Liver (tissue), 9 donors: Measurements from ENCODE around the gene TCTN2. TPM values are rescaled to one million over a fixed set of nuclear protein-coding genes. Genes with fewer than 3 reads are reported as not detected.

Experiments used
- DNase-seq: peaks from one replicate; pipeline ENCODE4 v3.0.0-alpha.2; 2017; ENCODE audit warnings: low spot score
- H3K27ac ChIP-seq, 2 donors: one replicate each; pipeline ENCODE4 v1.7.0; 2013; ENCODE audit warnings: inconsistent platforms in 2 of 2, low read length in 2 of 2, control low read depth in 1 of 2, low read depth in 1 of 2, mild to moderate bottlenecking in 1 of 2
- H3K27me3 ChIP-seq, 4 donors: one replicate each; pipeline versions ENCODE4 v1.6.1 to v1.7.0; 2013; ENCODE audit warnings: low read length in 3 of 4, inconsistent platforms in 1 of 4, mild to moderate bottlenecking in 1 of 4, moderate library complexity in 1 of 4; ENCODE audit not compliant: control insufficient read depth in 4 of 4, insufficient read depth in 4 of 4
- H3K36me3 ChIP-seq, 4 donors: one replicate each; pipeline versions ENCODE4 v1.6.1 to v1.7.0; 2013; ENCODE audit warnings: low read length in 3 of 4, mild to moderate bottlenecking in 3 of 4, low read depth in 1 of 4, moderate library complexity in 1 of 4; ENCODE audit not compliant: control insufficient read depth in 4 of 4, insufficient read depth in 3 of 4
- H3K4me1 ChIP-seq, 4 donors: one replicate each; pipeline versions ENCODE4 v1.6.1 to v1.7.0; 2013; ENCODE audit warnings: low read length in 3 of 4, mild to moderate bottlenecking in 3 of 4, moderate library complexity in 1 of 4; ENCODE audit not compliant: control insufficient read depth in 4 of 4, insufficient read depth in 4 of 4
- H3K4me3 ChIP-seq, 3 donors: one replicate each; pipeline versions ENCODE4 v1.6.1 to v1.7.0; 2013; ENCODE audit warnings: low read length in 3 of 3, control low read depth in 1 of 3, low read depth in 1 of 3, mild to moderate bottlenecking in 1 of 3
- H3K9ac ChIP-seq, 2 donors: one replicate each; pipeline ENCODE4 v1.7.0; 2013; ENCODE audit warnings: low read length in 2 of 2, mild to moderate bottlenecking in 2 of 2, moderate library complexity in 2 of 2, control low read depth in 1 of 2, low read depth in 1 of 2
- H3K9me3 ChIP-seq, 4 donors: one replicate each; pipeline versions ENCODE4 v1.6.1 to v1.7.0; 2013; ENCODE audit warnings: low read length in 3 of 4; ENCODE audit not compliant: control insufficient read depth in 4 of 4
- EGR1 ChIP-seq, 2 donors: IDR thresholded peaks; 2 replicates each; pipeline ENCODE4 v1.6.1; 2016 to 2018; ENCODE audit warnings: antibody characterized with exemption in 2 of 2, low read depth in 2 of 2
- FOXA1 ChIP-seq: IDR thresholded peaks from 2 replicates; pipeline ENCODE4 v1.6.1; 2016; ENCODE audit warnings: antibody characterized with exemption
- FOXA2 ChIP-seq: IDR thresholded peaks from 2 replicates; pipeline ENCODE4 v1.6.1; 2016; ENCODE audit warnings: antibody characterized with exemption
- GABPA ChIP-seq, 2 donors: IDR thresholded peaks in 1 of 2; conservative IDR thresholded peaks in 1 of 2; 2 replicates each; pipeline ENCODE4 v1.6.1; 2016; ENCODE audit warnings: antibody characterized with exemption in 2 of 2, mild to moderate bottlenecking in 1 of 2, moderate library complexity in 1 of 2
- HNF4A ChIP-seq, 2 donors: conservative IDR thresholded peaks; 2 replicates each; pipeline ENCODE4 v1.6.1; 2016; ENCODE audit warnings: antibody characterized with exemption in 2 of 2, mild to moderate bottlenecking in 2 of 2
- HNF4G ChIP-seq: IDR thresholded peaks from 2 replicates; pipeline ENCODE4 v1.6.1; 2016; ENCODE audit warnings: antibody characterized with exemption
- JUND ChIP-seq, 2 donors: IDR thresholded peaks; 2 replicates each; pipeline ENCODE4 v1.6.1; 2016; ENCODE audit warnings: antibody characterized with exemption in 2 of 2
- NR2F2 ChIP-seq: IDR thresholded peaks from 2 replicates; pipeline ENCODE4 v1.6.1; 2016; ENCODE audit warnings: antibody characterized with exemption
- RAD21 ChIP-seq, 2 donors: IDR thresholded peaks; 2 replicates each; pipeline ENCODE4 v1.6.1; 2016; ENCODE audit warnings: antibody characterized with exemption in 2 of 2, mild to moderate bottlenecking in 2 of 2
- RXRA ChIP-seq, 2 donors: IDR thresholded peaks; 2 replicates each; pipeline ENCODE4 v1.6.1; 2017 to 2018; ENCODE audit warnings: antibody characterized with exemption in 2 of 2, mild to moderate bottlenecking in 1 of 2
- SP1 ChIP-seq: IDR thresholded peaks from 2 replicates; pipeline ENCODE4 v1.6.1; 2018; ENCODE audit warnings: antibody characterized with exemption, mild to moderate bottlenecking
- TAF1 ChIP-seq: conservative IDR thresholded peaks from 2 replicates; pipeline ENCODE4 v1.6.1; 2016; ENCODE audit warnings: antibody characterized with exemption, mild to moderate bottlenecking
- YY1 ChIP-seq: IDR thresholded peaks from 2 replicates; pipeline ENCODE4 v1.6.1; 2016; ENCODE audit warnings: antibody characterized with exemption, mild to moderate bottlenecking
- WGBS: extraction: QIAGEN DNeasy Blood & Tissue Kit; methylation state at CpG from one replicate; pipeline ENCODE4 v1.1.7; 2013; 5-methylcytosine and 5-hydroxymethylcytosine counted together
- polyA plus RNA-seq, 2 donors: library from polyadenylated mRNA; stranded (reverse) in 1 of 2; unstranded in 1 of 2; fragments of 200-250 nt in 1 of 2; fragments of >200 nt in 1 of 2; fragmentation: Nextera tagmentation in 1 of 2; extraction: Ambion mirVana in 1 of 2; gene quantifications; one replicate each; pipeline versions ENCODE4 v1.2.1 to v1.2.3, GENCODE V29; 2013 to 2015
- total RNA-seq, 2 donors: library from RNA; depleted of rRNA; stranded (reverse); fragments of >200 nt; gene quantifications; one replicate each; pipeline ENCODE4 v1.2.3, GENCODE V29; 2014
- TF ChIP-seq, protein P1 (sequence below): IDR thresholded peaks from 2 replicates; pipeline ENCODE4 v1.6.1; 2016; ENCODE audit warnings: antibody characterized with exemption
- TF ChIP-seq, protein P2 (sequence below): IDR thresholded peaks from 2 replicates; pipeline ENCODE4 v1.6.1; 2016; ENCODE audit warnings: antibody characterized with exemption
- TF ChIP-seq, protein P3 (sequence below): IDR thresholded peaks from 2 replicates; pipeline ENCODE4 v1.6.1; 2016; ENCODE audit warnings: antibody characterized with exemption
- TF ChIP-seq, protein P4 (sequence below): fragments of 150-350 bp; IDR thresholded peaks from 2 replicates; pipeline ENCODE4 v1.5.1; 2017; ENCODE audit warnings: improper control_type of control experiment, low read depth, low read length; ENCODE audit not compliant: missing input control
- donor health status: healthy.
- donor health status: healthy.
- donor health status: healthy.
- donor health status: healthy.
- donor health status: healthy.

The TCTN2 gene
- total and polyA plus RNA-seq, 4 donors, result 0.38 to 1.9 (median 1.2) TPM

DNA sequence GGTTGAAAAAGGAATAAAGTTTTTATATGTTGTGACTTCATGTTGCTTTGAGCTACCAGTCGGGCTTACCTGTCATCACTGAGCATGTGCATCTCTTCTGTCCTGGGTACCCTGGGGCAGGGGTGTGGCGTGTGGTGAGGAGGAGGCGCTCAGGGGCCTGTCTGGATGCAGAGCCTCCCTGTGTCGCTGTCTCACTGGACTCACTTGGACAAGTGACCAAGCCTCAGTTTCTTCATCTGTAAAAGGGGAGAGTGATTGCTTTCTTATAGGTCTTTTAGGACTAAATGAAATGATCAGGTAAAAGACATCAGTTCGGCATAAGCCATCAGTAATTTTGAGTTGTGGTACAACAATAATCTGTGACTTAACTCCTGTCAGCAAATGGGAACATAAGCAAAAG lies 63.4 kb downstream of the TCTN2 start:
- Histone ChIP-seq H3K9me3 (no peaks in the 10 kb centered on the region), H3K9ac (no peak overlapping the region), H3K36me3 (peaks cover 9 to 56% (median 38%) of the 10 kb centered on the region in 4 donors), H3K27me3 (no peaks in the 10 kb centered on the region), H3K4me1 (no peaks in the 10 kb centered on the region), H3K4me3 (no peak overlapping the region), H3K27ac (no peak overlapping the region)
- DNase-seq, result no peak
- TF ChIP-seq FOXA1, result no peak
- TF ChIP-seq YY1, result no peak
- no peak for TF ChIP-seq EGR1 (IDR thresholded peaks at IDR 0.05; ENCODE audit: low read depth in 2 of 2)
- TF ChIP-seq SP1, result no peak
- TF ChIP-seq JUND (IDR thresholded peaks at IDR 0.05), result no peak
- TF ChIP-seq TAF1, result no peak
- TF ChIP-seq, protein P1, sequence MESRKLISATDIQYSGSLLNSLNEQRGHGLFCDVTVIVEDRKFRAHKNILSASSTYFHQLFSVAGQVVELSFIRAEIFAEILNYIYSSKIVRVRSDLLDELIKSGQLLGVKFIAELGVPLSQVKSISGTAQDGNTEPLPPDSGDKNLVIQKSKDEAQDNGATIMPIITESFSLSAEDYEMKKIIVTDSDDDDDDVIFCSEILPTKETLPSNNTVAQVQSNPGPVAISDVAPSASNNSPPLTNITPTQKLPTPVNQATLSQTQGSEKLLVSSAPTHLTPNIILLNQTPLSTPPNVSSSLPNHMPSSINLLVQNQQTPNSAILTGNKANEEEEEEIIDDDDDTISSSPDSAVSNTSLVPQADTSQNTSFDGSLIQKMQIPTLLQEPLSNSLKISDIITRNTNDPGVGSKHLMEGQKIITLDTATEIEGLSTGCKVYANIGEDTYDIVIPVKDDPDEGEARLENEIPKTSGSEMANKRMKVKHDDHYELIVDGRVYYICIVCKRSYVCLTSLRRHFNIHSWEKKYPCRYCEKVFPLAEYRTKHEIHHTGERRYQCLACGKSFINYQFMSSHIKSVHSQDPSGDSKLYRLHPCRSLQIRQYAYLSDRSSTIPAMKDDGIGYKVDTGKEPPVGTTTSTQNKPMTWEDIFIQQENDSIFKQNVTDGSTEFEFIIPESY, result no peak
- 77% methylated on average over 5 of the region's 5 CpGs for WGBS

DNA sequence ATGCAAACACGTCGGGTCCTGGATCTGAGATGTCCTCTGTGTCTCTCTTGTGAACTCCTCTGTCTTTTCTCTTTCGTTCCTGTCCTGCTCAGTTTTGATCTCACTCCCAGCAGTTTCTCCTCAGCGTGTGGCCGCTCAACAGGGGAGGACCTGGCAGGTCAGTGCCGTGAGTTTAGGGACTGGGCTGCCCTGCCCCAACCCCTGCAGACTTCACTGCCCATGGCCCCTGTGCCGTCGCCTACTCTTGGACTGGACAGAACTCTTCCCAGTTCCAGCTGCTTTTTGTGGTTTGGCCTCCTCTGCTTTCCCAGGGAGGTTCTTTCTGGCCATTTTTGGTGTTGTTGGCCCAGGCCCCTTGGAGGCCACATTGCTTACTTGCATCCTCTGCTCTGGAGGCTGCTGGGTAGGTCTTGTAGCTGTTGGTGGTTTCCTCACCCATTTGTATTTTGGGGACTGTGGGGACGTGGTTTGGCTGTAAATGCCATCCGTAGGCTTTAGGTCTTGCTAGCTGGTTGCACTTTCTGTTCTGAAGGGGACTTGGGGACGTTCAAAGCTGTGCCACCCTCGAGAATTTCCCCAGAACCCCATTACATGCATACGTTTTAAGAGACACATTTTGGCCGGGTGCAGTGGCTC lies 71.1 kb downstream of the TCTN2 start:
- peaks cover 14 to 50% (median 25%) of the 10 kb centered on the region in 4 donors for H3K36me3 ChIP-seq
- DNase-seq, result no peak
- H3K27me3 ChIP-seq, result no peaks in the 10 kb centered on the region
- no peak overlapping the region for H3K9ac ChIP-seq
- no peaks in the 10 kb centered on the region for H3K4me1 ChIP-seq
- no peak overlapping the region for H3K4me3 ChIP-seq
- no peaks in the 10 kb centered on the region for H3K9me3 ChIP-seq
- H3K27ac ChIP-seq, result no peak overlapping the region
- 90% methylated on average over 14 of the region's 14 CpGs for WGBS
- TF ChIP-seq, protein P2, sequence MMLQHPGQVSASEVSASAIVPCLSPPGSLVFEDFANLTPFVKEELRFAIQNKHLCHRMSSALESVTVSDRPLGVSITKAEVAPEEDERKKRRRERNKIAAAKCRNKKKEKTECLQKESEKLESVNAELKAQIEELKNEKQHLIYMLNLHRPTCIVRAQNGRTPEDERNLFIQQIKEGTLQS, result no peak
- no peak for TF ChIP-seq YY1
- no peak for TF ChIP-seq HNF4G
- no peak for TF ChIP-seq RXRA (IDR thresholded peaks at IDR 0.05)
- TF ChIP-seq FOXA1, result no peak
- no peak for TF ChIP-seq EGR1 (IDR thresholded peaks at IDR 0.05; ENCODE audit: low read depth in 2 of 2)
- TF ChIP-seq, protein P1, result no peak
- TF ChIP-seq, protein P3, sequence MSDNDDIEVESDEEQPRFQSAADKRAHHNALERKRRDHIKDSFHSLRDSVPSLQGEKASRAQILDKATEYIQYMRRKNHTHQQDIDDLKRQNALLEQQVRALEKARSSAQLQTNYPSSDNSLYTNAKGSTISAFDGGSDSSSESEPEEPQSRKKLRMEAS, result no peak
- no peak for TF ChIP-seq JUND (IDR thresholded peaks at IDR 0.05)
- TF ChIP-seq TAF1, result no peak
- TF ChIP-seq HNF4A (conservative IDR thresholded peaks at IDR 0.05), result no peak
- TF ChIP-seq SP1, result no peak
- TF ChIP-seq GABPA (IDR thresholded peaks at IDR 0.05 in 1 of 2, conservative IDR thresholded peaks at IDR 0.05 in 1 of 2), result no peak
- TF ChIP-seq NR2F2, result no peak

DNA sequence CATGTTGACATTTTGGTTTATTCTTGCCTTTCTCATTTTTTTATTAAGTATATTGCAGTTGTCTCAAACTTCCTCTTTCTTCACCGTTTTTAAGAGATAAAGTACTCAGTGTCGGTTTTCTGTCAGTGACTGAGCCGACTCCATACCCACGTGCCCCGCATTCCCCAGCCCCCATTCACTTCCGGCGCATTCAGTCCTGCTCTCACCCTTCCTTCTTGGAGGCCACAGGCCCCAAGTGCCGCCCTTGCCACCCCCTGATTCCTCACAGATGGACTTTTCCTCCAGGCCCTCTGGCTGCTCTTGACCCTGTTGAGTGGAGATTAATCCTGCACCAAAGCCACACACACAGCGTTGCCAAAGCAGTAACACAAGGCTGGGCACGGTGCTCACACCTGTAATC lies 72.1 kb downstream of the TCTN2 start:
- Histone ChIP-seq H3K27ac (no peak overlapping the region), H3K4me3 (no peak overlapping the region), H3K36me3 (peaks cover 14 to 45% (median 22%) of the 10 kb centered on the region in 4 donors), H3K27me3 (no peaks in the 10 kb centered on the region), H3K4me1 (no peaks in the 10 kb centered on the region), H3K9ac (no peak overlapping the region), H3K9me3 (no peaks in the 10 kb centered on the region)
- WGBS, result 82% methylated on average over 10 of the region's 10 CpGs
- no peak for DNase-seq
- TF ChIP-seq EGR1 (IDR thresholded peaks at IDR 0.05; ENCODE audit: low read depth in 2 of 2) (no peak), HNF4A (conservative IDR thresholded peaks at IDR 0.05) (no peak), RAD21 (IDR thresholded peaks at IDR 0.05) (no peak), SP1 (no peak), RXRA (IDR thresholded peaks at IDR 0.05) (no peak), FOXA2 (no peak), JUND (IDR thresholded peaks at IDR 0.05) (no peak), HNF4G (no peak), NR2F2 (no peak), GABPA (IDR thresholded peaks at IDR 0.05 in 1 of 2, conservative IDR thresholded peaks at IDR 0.05 in 1 of 2) (no peak)
- TF ChIP-seq, protein P2, result no peak
- TF ChIP-seq, protein P1, result no peak
- TF ChIP-seq, protein P4, sequence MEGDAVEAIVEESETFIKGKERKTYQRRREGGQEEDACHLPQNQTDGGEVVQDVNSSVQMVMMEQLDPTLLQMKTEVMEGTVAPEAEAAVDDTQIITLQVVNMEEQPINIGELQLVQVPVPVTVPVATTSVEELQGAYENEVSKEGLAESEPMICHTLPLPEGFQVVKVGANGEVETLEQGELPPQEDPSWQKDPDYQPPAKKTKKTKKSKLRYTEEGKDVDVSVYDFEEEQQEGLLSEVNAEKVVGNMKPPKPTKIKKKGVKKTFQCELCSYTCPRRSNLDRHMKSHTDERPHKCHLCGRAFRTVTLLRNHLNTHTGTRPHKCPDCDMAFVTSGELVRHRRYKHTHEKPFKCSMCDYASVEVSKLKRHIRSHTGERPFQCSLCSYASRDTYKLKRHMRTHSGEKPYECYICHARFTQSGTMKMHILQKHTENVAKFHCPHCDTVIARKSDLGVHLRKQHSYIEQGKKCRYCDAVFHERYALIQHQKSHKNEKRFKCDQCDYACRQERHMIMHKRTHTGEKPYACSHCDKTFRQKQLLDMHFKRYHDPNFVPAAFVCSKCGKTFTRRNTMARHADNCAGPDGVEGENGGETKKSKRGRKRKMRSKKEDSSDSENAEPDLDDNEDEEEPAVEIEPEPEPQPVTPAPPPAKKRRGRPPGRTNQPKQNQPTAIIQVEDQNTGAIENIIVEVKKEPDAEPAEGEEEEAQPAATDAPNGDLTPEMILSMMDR, result no peak
